Keratinocyte (primary cell): ENCODE data around the gene TCEANC2. TPM values are rescaled to one million over a fixed set of nuclear protein-coding genes. Genes with fewer than 3 reads are reported as not detected.

ENCODE experiments used
- DNase-seq: peaks from one replicate; pipeline ENCODE4 v3.0.0-alpha.2; 2011; ENCODE audit warnings: low read depth, missing footprints, low spot score
- FAIRE-seq: peaks from 2 replicates; lab custom pipeline; 2011; peaks lifted over from hg19 to GRCh38; lab: Jason Lieb, UNC
- H2AFZ ChIP-seq: 2 replicates; pipeline ENCODE4 v1.6.0; 2012; ENCODE audit warnings: low read length, control low read depth, inconsistent platforms; ENCODE audit not compliant: control insufficient read depth
- H3K27ac ChIP-seq: 2 replicates; pipeline ENCODE4 v1.5.1; 2011; ENCODE audit warnings: low read length; ENCODE audit not compliant: control insufficient read depth, insufficient read depth
- H3K27me3 ChIP-seq: 3 replicates; pipeline ENCODE4 v1.6.0; 2011; ENCODE audit warnings: low read length; ENCODE audit not compliant: control insufficient read depth, insufficient read depth; ENCODE audit errors: extremely low read depth
- H3K36me3 ChIP-seq, 2 experiments: 2 replicates in 1 of 2; 3 replicates in 1 of 2; pipeline ENCODE4 v1.5.1; 2011; ENCODE audit warnings: low read length in 2 of 2, mild to moderate bottlenecking in 1 of 2; ENCODE audit not compliant: control insufficient read depth in 2 of 2, insufficient read depth in 2 of 2; ENCODE audit errors: extremely low read depth in 1 of 2
- H3K4me1 ChIP-seq: 3 replicates; pipeline ENCODE4 v1.5.1; 2011; ENCODE audit warnings: low read length; ENCODE audit not compliant: control insufficient read depth, insufficient read depth; ENCODE audit errors: extremely low read depth
- H3K4me2 ChIP-seq: 3 replicates; pipeline ENCODE4 v1.6.0; 2011; ENCODE audit warnings: low read depth, low read length; ENCODE audit not compliant: control insufficient read depth, insufficient read depth; ENCODE audit errors: extremely low read depth
- H3K4me3 ChIP-seq, 3 experiments: fragments of 200-600 bp in 1 of 3; sonication (generic) in 1 of 3; 2 replicates in 2 of 3; 3 replicates in 1 of 3; pipeline ENCODE4 v1.5.1; 2011 to 2016; ENCODE audit warnings: low read length in 3 of 3, mild to moderate bottlenecking in 3 of 3, control low read depth in 2 of 3, inconsistent platforms in 1 of 3, low read depth in 1 of 3, mixed read lengths in 1 of 3, mixed run types in 1 of 3, moderate library complexity in 1 of 3; ENCODE audit not compliant: control insufficient read depth in 2 of 3, insufficient read depth in 2 of 3; ENCODE audit errors: extremely low read depth in 1 of 3
- H3K79me2 ChIP-seq: 2 replicates; pipeline ENCODE4 v1.6.0; 2012; ENCODE audit warnings: low read length; ENCODE audit not compliant: control insufficient read depth, insufficient read depth
- H3K9ac ChIP-seq: 3 replicates; pipeline ENCODE4 v1.6.0; 2011; ENCODE audit warnings: low read length; ENCODE audit not compliant: control insufficient read depth, insufficient read depth; ENCODE audit errors: extremely low read depth
- H3K9me1 ChIP-seq: 3 replicates; pipeline ENCODE4 v1.6.0; 2011; ENCODE audit warnings: low read length; ENCODE audit not compliant: control insufficient read depth, insufficient read depth; ENCODE audit errors: extremely low read depth
- H3K9me3 ChIP-seq: 2 replicates; pipeline ENCODE4 v1.5.1; 2012; ENCODE audit warnings: low read depth, low read length; ENCODE audit not compliant: control insufficient read depth
- H4K20me1 ChIP-seq: 3 replicates; pipeline ENCODE4 v1.6.0; 2011; ENCODE audit warnings: low read length; ENCODE audit not compliant: control insufficient read depth, insufficient read depth; ENCODE audit errors: extremely low read depth
- EZH2 ChIP-seq: IDR thresholded peaks from one replicate; pipeline ENCODE4 v1.6.1; 2012; ENCODE audit warnings: inconsistent platforms, mild to moderate bottlenecking, low read length, moderate library complexity
- dilution Hi-C: fragments of 300-500 bp; cut with MboI; formaldehyde crosslinking; loops from one replicate; pipeline ENCODE4 v1.7.0; 2020; ENCODE audit warnings: low sequenced_read_pairs; ENCODE audit not compliant: extremely low pct_ligation_motif_present
- polyA plus RNA-seq, 5 experiments: library from polyadenylated mRNA; depleted of rRNA in 3 of 5; stranded (reverse) in 3 of 5; stranded (forward) in 1 of 5; unstranded in 1 of 5; fragments of >200 nt; gene quantifications; 1 replicate in 1 of 5; 2 replicates in 3 of 5; 3 replicates in 1 of 5; pipeline versions ENCODE4 v1.2.1 to v1.2.3, GENCODE V29; 2011 to 2012; ENCODE audit warnings: missing spikeins in 2 of 5, low read depth in 1 of 5, low replicate concordance in 1 of 5
- TF ChIP-seq, protein P1 (sequence below), 3 experiments: IDR thresholded peaks in 1 of 3; conservative IDR thresholded peaks in 1 of 3; optimal IDR thresholded peaks in 1 of 3; 2 replicates in 2 of 3; 3 replicates in 1 of 3; pipeline versions ENCODE3 to v1.5.1; 2011; ENCODE audit warnings: low read length in 3 of 3, mild to moderate bottlenecking in 3 of 3, moderate library complexity in 2 of 3, control low read depth in 1 of 3, inconsistent platforms in 1 of 3; ENCODE audit not compliant: insufficient read depth in 2 of 3; ENCODE audit errors: extremely low read depth in 1 of 3

Gene TCEANC2
- polyA plus RNA-seq, 1 donor (not counting 4 experiments of a cell fraction or from before 2014, with no cell fraction given) = 4.3 TPM

DNA sequence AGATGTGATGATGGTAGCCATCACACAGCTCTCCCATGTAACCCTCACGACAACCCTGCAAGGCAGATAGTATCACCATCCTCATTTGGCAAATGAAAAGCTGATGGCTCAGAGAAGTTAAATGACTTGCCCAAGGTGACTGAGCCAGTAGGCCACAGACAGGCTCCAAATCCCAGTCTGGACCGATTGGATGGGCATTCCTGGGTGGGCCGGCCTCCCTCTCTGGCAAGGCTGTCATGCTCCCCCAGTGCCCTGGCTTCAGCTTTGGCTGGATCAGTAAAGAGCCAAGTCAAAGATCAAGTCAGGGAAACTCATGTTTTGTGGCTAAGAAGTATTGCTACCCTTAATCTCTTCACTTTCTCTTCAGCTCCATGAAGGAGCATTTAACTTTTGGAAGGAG lies 58.2 kb downstream of the TCEANC2 start:
- no peak for DNase-seq
- no peak for TF ChIP-seq EZH2
- TF ChIP-seq, protein P1, sequence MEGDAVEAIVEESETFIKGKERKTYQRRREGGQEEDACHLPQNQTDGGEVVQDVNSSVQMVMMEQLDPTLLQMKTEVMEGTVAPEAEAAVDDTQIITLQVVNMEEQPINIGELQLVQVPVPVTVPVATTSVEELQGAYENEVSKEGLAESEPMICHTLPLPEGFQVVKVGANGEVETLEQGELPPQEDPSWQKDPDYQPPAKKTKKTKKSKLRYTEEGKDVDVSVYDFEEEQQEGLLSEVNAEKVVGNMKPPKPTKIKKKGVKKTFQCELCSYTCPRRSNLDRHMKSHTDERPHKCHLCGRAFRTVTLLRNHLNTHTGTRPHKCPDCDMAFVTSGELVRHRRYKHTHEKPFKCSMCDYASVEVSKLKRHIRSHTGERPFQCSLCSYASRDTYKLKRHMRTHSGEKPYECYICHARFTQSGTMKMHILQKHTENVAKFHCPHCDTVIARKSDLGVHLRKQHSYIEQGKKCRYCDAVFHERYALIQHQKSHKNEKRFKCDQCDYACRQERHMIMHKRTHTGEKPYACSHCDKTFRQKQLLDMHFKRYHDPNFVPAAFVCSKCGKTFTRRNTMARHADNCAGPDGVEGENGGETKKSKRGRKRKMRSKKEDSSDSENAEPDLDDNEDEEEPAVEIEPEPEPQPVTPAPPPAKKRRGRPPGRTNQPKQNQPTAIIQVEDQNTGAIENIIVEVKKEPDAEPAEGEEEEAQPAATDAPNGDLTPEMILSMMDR (optimal IDR thresholded peaks at IDR 0.05 in 1 of 3, IDR thresholded peaks at IDR 0.05 in 1 of 3, conservative IDR thresholded peaks at IDR 0.05 in 1 of 3; ENCODE audit: extremely low read depth in 1 of 3, insufficient read depth in 2 of 3, low read length in 3 of 3) = no peak
- Histone ChIP-seq H4K20me1 (no peaks in the 10 kb centered on the region), H2AFZ (no peak overlapping the region), H3K4me1 (peaks cover 6% of the 10 kb centered on the region), H3K36me3 (no peaks in the 10 kb centered on the region), H3K79me2 (no peaks in the 10 kb centered on the region), H3K9me1 (no peaks in the 10 kb centered on the region), H3K27ac (no peak overlapping the region), H3K4me3 (no peak overlapping the region), H3K4me2 (no peak overlapping the region), H3K9ac (no peak overlapping the region), H3K27me3 (no peaks in the 10 kb centered on the region), H3K9me3 (no peaks in the 10 kb centered on the region)
- FAIRE-seq = no peak
- dilution Hi-C loops = no loop called here

DNA sequence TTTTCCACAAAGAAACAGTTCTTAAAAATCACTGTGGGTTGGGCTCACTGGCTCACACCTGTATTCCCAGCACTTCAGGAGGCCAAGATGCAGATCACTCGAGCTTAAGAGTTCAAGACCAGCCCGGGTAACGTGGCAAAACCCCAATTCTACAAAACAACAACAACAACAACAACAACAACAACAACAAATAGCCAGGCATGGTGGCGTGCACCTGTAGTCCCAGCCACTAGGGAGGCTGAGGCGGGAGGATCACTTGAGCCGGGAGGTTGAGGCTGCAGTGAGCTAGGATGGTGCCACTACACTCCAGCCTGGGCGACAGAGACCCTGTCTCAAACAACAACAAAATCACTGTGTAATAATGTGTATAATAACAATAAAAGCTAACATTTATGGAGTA lies 58.6 kb downstream of the TCEANC2 start:
- FAIRE-seq = no peak
- no peaks in the 10 kb centered on the region for H4K20me1 ChIP-seq

More for the DNA sequence above, 58.6 kb downstream of the TCEANC2 start:
- no peaks in the 10 kb centered on the region for H3K79me2 ChIP-seq
- dilution Hi-C loops = no loop called here
- no peak overlapping the region for H3K27ac ChIP-seq
- no peak overlapping the region for H3K4me3 ChIP-seq
- no peaks in the 10 kb centered on the region for H3K9me3 ChIP-seq
- H2AFZ ChIP-seq = no peak overlapping the region
- H3K9me1 ChIP-seq = no peaks in the 10 kb centered on the region
- DNase-seq = no peak
- no peak for TF ChIP-seq EZH2
- TF ChIP-seq, protein P1 (optimal IDR thresholded peaks at IDR 0.05 in 1 of 3, IDR thresholded peaks at IDR 0.05 in 1 of 3, conservative IDR thresholded peaks at IDR 0.05 in 1 of 3; ENCODE audit: extremely low read depth in 1 of 3, insufficient read depth in 2 of 3, low read length in 3 of 3) = no peak
- no peak overlapping the region for H3K4me2 ChIP-seq
- peaks cover 6% of the 10 kb centered on the region for H3K4me1 ChIP-seq
- no peak overlapping the region for H3K9ac ChIP-seq
- H3K27me3 ChIP-seq = no peaks in the 10 kb centered on the region
- no peaks in the 10 kb centered on the region for H3K36me3 ChIP-seq
